ENCODE data around the gene CPT1A.

The CPT1A gene

GRCh38 chr11:68835328-68835727 lies 6.4 kb downstream of the CPT1A start:
- Histone ChIP-seq H3K4me1 (peaks cover 5 to 70% (median 52%) of the 10 kb centered on the region in 4 donors), H3K4me3 (no peak overlapping the region), H3K36me3 (peaks cover 0 to 13% (median 8%) of the 10 kb centered on the region in 3 donors), H3K27me3 (no peaks in the 10 kb centered on the region), H3K9me3 (no peaks in the 10 kb centered on the region), H3K27ac (peak overlapping the region in 1 of 2 donors; percentile 95)
- TF ChIP-seq CTCF (IDR thresholded peaks at IDR 0.05) = no peak
- intact Hi-C loops (cut with DNase I; ENCODE audit: low total_unique reads) = no loop called here
- no peak for DNase-seq

GRCh38 chr11:68832476-68833181 lies 9.1 kb downstream of the CPT1A start:
- H3K27me3 ChIP-seq = no peaks in the 10 kb centered on the region
- H3K4me1 ChIP-seq = peaks cover 5 to 63% (median 48%) of the 10 kb centered on the region in 4 donors
- intact Hi-C loops (cut with DNase I; ENCODE audit: low total_unique reads) = no loop called here
- H3K9me3 ChIP-seq = no peaks in the 10 kb centered on the region
- no peak overlapping the region for H3K27ac ChIP-seq
- H3K36me3 ChIP-seq = peaks cover 0 to 18% (median 16%) of the 10 kb centered on the region in 3 donors
- DNase-seq = no peak
- H3K4me3 ChIP-seq = no peak overlapping the region
- no peak for TF ChIP-seq CTCF (IDR thresholded peaks at IDR 0.05)

GRCh38 chr11:68831124-68831523 lies 10.6 kb downstream of the CPT1A start:
- Histone ChIP-seq H3K9me3 (no peaks in the 10 kb centered on the region), H3K27ac (no peak overlapping the region), H3K4me3 (no peak overlapping the region), H3K4me1 (peaks cover 5 to 52% (median 38%) of the 10 kb centered on the region in 4 donors), H3K27me3 (no peaks in the 10 kb centered on the region), H3K36me3 (peaks cover 0 to 18% (median 16%) of the 10 kb centered on the region in 3 donors)
- no peak for DNase-seq
- no peak for TF ChIP-seq CTCF (IDR thresholded peaks at IDR 0.05)
- intact Hi-C loops (cut with DNase I; ENCODE audit: low total_unique reads) = no loop called here

- Histone ChIP-seq H3K36me3 (peaks cover 0 to 16% (median 15%) of the 10 kb centered on the region in 3 donors), H3K9me3 (no peaks in the 10 kb centered on the region), H3K4me1 (peaks cover 5 to 44% (median 32%) of the 10 kb centered on the region in 4 donors), H3K27me3 (no peaks in the 10 kb centered on the region), H3K4me3 (no peak overlapping the region), H3K27ac (no peak overlapping the region)
- no peak for DNase-seq
- no peak for TF ChIP-seq CTCF (IDR thresholded peaks at IDR 0.05)
- intact Hi-C loops (cut with DNase I; ENCODE audit: low total_unique reads) = no loop called here
Observed at GRCh38 chr11:68829581-68829980, 12.1 kb downstream of the CPT1A start.

- Histone ChIP-seq H3K27me3 (no peaks in the 10 kb centered on the region), H3K27ac (peak overlapping the region in 1 of 2 donors; percentile 1), H3K9me3 (no peaks in the 10 kb centered on the region), H3K4me1 (peaks cover 5 to 44% (median 32%) of the 10 kb centered on the region in 4 donors), H3K4me3 (no peak overlapping the region), H3K36me3 (peaks cover 0 to 16% (median 15%) of the 10 kb centered on the region in 3 donors)
- intact Hi-C loops (cut with DNase I; ENCODE audit: low total_unique reads) = no loop called here
- TF ChIP-seq CTCF (IDR thresholded peaks at IDR 0.05) = no peak
- DNase-seq = no peak
Observed at GRCh38 chr11:68828957-68829356, 12.8 kb downstream of the CPT1A start.
